Measurements from ENCODE around the gene CRISP2. TPM values are rescaled to one million over a fixed set of nuclear protein-coding genes. Genes with fewer than 3 reads are reported as not detected.

CRISP2 gene
- total and polyA plus RNA-seq, 2 donors (not counting 3 experiments of a cell fraction or from before 2014, with no cell fraction given): not detected

GRCh38 chr6:49662892-49663261, 50.5 kb downstream of the CRISP2 start:
- intact Hi-C loops (cut with micrococcal nuclease) (no loop called here), dilution Hi-C loops (cut with MboI; ENCODE audit: extremely low pct_ligation_motif_present, low sequenced_read_pairs) (no loop called here)
- Histone ChIP-seq H3K4me3 (replicated peaks in 1 of 3; ENCODE audit: insufficient read depth in 1 of 3, low read depth in 1 of 3, low read length in 3 of 3) (no peak overlapping the region), H3K36me3 (ENCODE audit: control insufficient read depth in 2 of 2, extremely low read depth in 1 of 2, insufficient read depth in 2 of 2, low read length in 2 of 2) (no peaks in the 10 kb centered on the region), H3K79me2 (ENCODE audit: control insufficient read depth, insufficient read depth, low read length) (no peaks in the 10 kb centered on the region), H3K27ac (ENCODE audit: insufficient read depth, low read depth, low read length) (no peak overlapping the region), H3K4me2 (ENCODE audit: insufficient read depth, low read length) (no peak overlapping the region), H4K20me1 (replicated peaks; ENCODE audit: control insufficient read depth, extremely low read depth, insufficient read depth, low read length) (no peaks in the 10 kb centered on the region), H3K4me1 (ENCODE audit: control insufficient read depth, extremely low read depth, insufficient read depth, low read length) (no peaks in the 10 kb centered on the region), H3K9me1 (replicated peaks; ENCODE audit: control insufficient read depth, extremely low read depth, insufficient read depth, low read length) (no peaks in the 10 kb centered on the region), H2AFZ (ENCODE audit: low read depth, low read length) (no peak overlapping the region), H3K27me3 (ENCODE audit: control insufficient read depth in 2 of 2, insufficient read depth in 2 of 2, low read length in 2 of 2) (no peaks in the 10 kb centered on the region), H3K9me3 (replicated peaks; ENCODE audit: control insufficient read depth, insufficient read depth, low read length) (no peaks in the 10 kb centered on the region), H3K9ac (replicated peaks; ENCODE audit: extremely low read depth, insufficient read depth, low read length) (no peak overlapping the region)
- BruUV-seq (replicated peaks): no TSS peak
- no peak for TF ChIP-seq MYC (IDR thresholded peaks at IDR 0.05; ENCODE audit: low read depth, low read length)
- POLR2A ChIA-PET: no interaction called here
- CTCF ChIA-PET: no interaction called here
- peak; percentile 5 for DNase-seq (ENCODE audit: low read depth, low spot score)
- no peak for FAIRE-seq

GRCh38 chr6:49662231-49662891, 51.0 kb downstream of the CRISP2 start:
- Histone ChIP-seq H3K4me3 (replicated peaks in 1 of 3; ENCODE audit: insufficient read depth in 1 of 3, low read depth in 1 of 3, low read length in 3 of 3) (no peak overlapping the region), H3K9me3 (replicated peaks; ENCODE audit: control insufficient read depth, insufficient read depth, low read length) (no peaks in the 10 kb centered on the region), H2AFZ (ENCODE audit: low read depth, low read length) (no peak overlapping the region), H3K27me3 (ENCODE audit: control insufficient read depth in 2 of 2, insufficient read depth in 2 of 2, low read length in 2 of 2) (no peaks in the 10 kb centered on the region), H4K20me1 (replicated peaks; ENCODE audit: control insufficient read depth, extremely low read depth, insufficient read depth, low read length) (no peaks in the 10 kb centered on the region), H3K9me1 (replicated peaks; ENCODE audit: control insufficient read depth, extremely low read depth, insufficient read depth, low read length) (no peaks in the 10 kb centered on the region), H3K79me2 (ENCODE audit: control insufficient read depth, insufficient read depth, low read length) (no peaks in the 10 kb centered on the region), H3K27ac (ENCODE audit: insufficient read depth, low read depth, low read length) (no peak overlapping the region), H3K4me1 (ENCODE audit: control insufficient read depth, extremely low read depth, insufficient read depth, low read length) (no peaks in the 10 kb centered on the region), H3K9ac (replicated peaks; ENCODE audit: extremely low read depth, insufficient read depth, low read length) (no peak overlapping the region), H3K36me3 (ENCODE audit: control insufficient read depth in 2 of 2, extremely low read depth in 1 of 2, insufficient read depth in 2 of 2, low read length in 2 of 2) (no peaks in the 10 kb centered on the region), H3K4me2 (ENCODE audit: insufficient read depth, low read length) (no peak overlapping the region)
- intact Hi-C loops (cut with micrococcal nuclease) (no loop called here), dilution Hi-C loops (cut with MboI; ENCODE audit: extremely low pct_ligation_motif_present, low sequenced_read_pairs) (no loop called here)
- CTCF ChIA-PET: no interaction called here
- no peak for FAIRE-seq
- TF ChIP-seq EZH2 (IDR thresholded peaks at IDR 0.05; ENCODE audit: borderline replicate concordance, low read depth, low read length, severe bottlenecking) (no peak), GATA2 (IDR thresholded peaks at IDR 0.05; ENCODE audit: insufficient read depth, insufficient read length, low read depth, low read length) (no peak), JUN (IDR thresholded peaks at IDR 0.05; ENCODE audit: borderline replicate concordance, insufficient read depth, insufficient read length, low read depth) (no peak), POLR2AphosphoS5 (IDR thresholded peaks at IDR 0.05; ENCODE audit: insufficient read depth, low read depth, low read length) (no peak), CTCF (IDR thresholded peaks at IDR 0.05; ENCODE audit: extremely low read depth in 1 of 2, insufficient read depth in 1 of 2, low read depth in 1 of 2, low read length in 2 of 2) (no peak), FOS (IDR thresholded peaks at IDR 0.05; ENCODE audit: borderline replicate concordance, insufficient read depth, low read length) (no peak)
- POLR2A ChIA-PET: no interaction called here
- no TSS peak for BruUV-seq (replicated peaks)
- DNase-seq (ENCODE audit: low read depth, low spot score): no peak
